Uterus (tissue), 4 donors: ENCODE measurements around the gene CHST9. TPM values are rescaled to one million over a fixed set of nuclear protein-coding genes. Genes with fewer than 3 reads are reported as not detected.

Experiments used
- DNase-seq, 2 donors: peaks; one replicate each; pipeline ENCODE4 v3.0.0-alpha.2; 2019 to 2020
- H3K27ac ChIP-seq, 2 donors: fragments of 200-600 bp; sonication (generic); 1 replicate in 1 of 2; 2 replicates in 1 of 2; pipeline ENCODE4 v1.5.1; 2016 to 2018
- H3K27me3 ChIP-seq, 2 donors: fragments of 200-600 bp; sonication (generic); one replicate each; pipeline ENCODE4 v1.5.1; 2018 to 2019; ENCODE audit warnings: control low read depth in 1 of 2
- H3K36me3 ChIP-seq, 2 donors: fragments of 200-600 bp; sonication (generic); one replicate each; pipeline ENCODE4 v1.5.1; 2019; ENCODE audit warnings: control low read depth in 1 of 2
- H3K4me1 ChIP-seq, 2 donors: fragments of 200-600 bp; sonication (generic); one replicate each; pipeline ENCODE4 v1.5.1; 2018 to 2019; ENCODE audit warnings: control low read depth in 1 of 2
- H3K4me3 ChIP-seq, 2 donors: fragments of 200-600 bp; sonication (generic); 1 replicate in 1 of 2; 2 replicates in 1 of 2; pipeline ENCODE4 v1.5.1; 2018 to 2019; ENCODE audit warnings: mild to moderate bottlenecking in 1 of 2
- H3K9me3 ChIP-seq, 2 donors: fragments of 200-600 bp; sonication (generic); one replicate each; pipeline ENCODE4 v1.5.1; 2019; ENCODE audit warnings: control low read depth in 1 of 2
- CTCF ChIP-seq, 4 experiments: fragments of 200-600 bp in 2 of 4; fragments of 450-650 bp in 2 of 4; sonication (generic) in 2 of 4; IDR thresholded peaks; one replicate each; pipeline ENCODE4 v1.5.1; 2016 to 2019; ENCODE audit warnings: antibody characterized with exemption in 4 of 4, mild to moderate bottlenecking in 2 of 4, moderate library complexity in 1 of 4
- POLR2A ChIP-seq, 2 donors: fragments of 450-650 bp; IDR thresholded peaks; one replicate each; pipeline ENCODE4 v1.6.1; 2016; ENCODE audit warnings: antibody characterized with exemption in 2 of 2, mild to moderate bottlenecking in 1 of 2, moderate library complexity in 1 of 2
- intact Hi-C: fragments of 100-400 bp; cut with DNase I; formaldehyde crosslinking; loops from one replicate; pipeline ENCODE4 v1.15.1; 2023; ENCODE audit warnings: low total_unique reads
- total RNA-seq, 4 donors: library from RNA; depleted of rRNA in 3 of 4; stranded (reverse); fragments of >200 nt in 3 of 4; gene quantifications; one replicate each; pipeline versions ENCODE4 v1.1.0 to v1.2.4, GENCODE V29; 2014 to 2023
- donor health status: DM: yes; HTN: yes; CAD: no.

The CHST9 gene
- total RNA-seq, 4 donors from 2014 or later = 0.21 to 3.7 TPM; not detected in 2

GRCh38 chr18:27130065-27130630 is 55.0 kb downstream of the CHST9 start:
- DNase-seq = no peak
- H3K36me3 ChIP-seq = no peaks in the 10 kb centered on the region
- H3K4me1 ChIP-seq = no peaks in the 10 kb centered on the region
- intact Hi-C loops = no loop called here
- no peak for TF ChIP-seq POLR2A (IDR thresholded peaks at IDR 0.05)
- TF ChIP-seq CTCF (IDR thresholded peaks at IDR 0.05) = no peak
- no peaks in the 10 kb centered on the region for H3K27me3 ChIP-seq
- H3K4me3 ChIP-seq = no peak overlapping the region
- no peaks in the 10 kb centered on the region for H3K9me3 ChIP-seq
- H3K27ac ChIP-seq = no peak overlapping the region

- no peaks in the 10 kb centered on the region for H3K9me3 ChIP-seq
- H3K4me3 ChIP-seq = no peak overlapping the region
Observed at GRCh38 chr18:27124196-27124595, 60.9 kb downstream of the CHST9 start.

GRCh38 chr18:27121108-27121507 is 64.0 kb downstream of the CHST9 start:
- H3K36me3 ChIP-seq = no peaks in the 10 kb centered on the region
- H3K4me1 ChIP-seq = no peaks in the 10 kb centered on the region
- H3K9me3 ChIP-seq = no peaks in the 10 kb centered on the region
- intact Hi-C loops = no loop called here
- DNase-seq = no peak
- TF ChIP-seq POLR2A (IDR thresholded peaks at IDR 0.05) (no peak), CTCF (IDR thresholded peaks at IDR 0.05) (no peak)
- no peaks in the 10 kb centered on the region for H3K27me3 ChIP-seq
- no peak overlapping the region for H3K27ac ChIP-seq
- H3K4me3 ChIP-seq = no peak overlapping the region

More at GRCh38 chr18:27124196-27124595, 60.9 kb downstream of the CHST9 start:
- no peaks in the 10 kb centered on the region for H3K4me1 ChIP-seq
- H3K27me3 ChIP-seq = no peaks in the 10 kb centered on the region
- TF ChIP-seq POLR2A (IDR thresholded peaks at IDR 0.05) (no peak), CTCF (IDR thresholded peaks at IDR 0.05) (no peak)
- intact Hi-C loops = no loop called here
- H3K36me3 ChIP-seq = no peaks in the 10 kb centered on the region
- H3K27ac ChIP-seq = no peak overlapping the region
- no peak for DNase-seq

- Histone ChIP-seq H3K9me3 (no peaks in the 10 kb centered on the region), H3K4me3 (no peak overlapping the region), H3K27ac (no peak overlapping the region), H3K4me1 (no peaks in the 10 kb centered on the region), H3K36me3 (no peaks in the 10 kb centered on the region), H3K27me3 (no peaks in the 10 kb centered on the region)
- DNase-seq = no peak
- intact Hi-C loops = no loop called here
- TF ChIP-seq POLR2A (IDR thresholded peaks at IDR 0.05) (no peak), CTCF (IDR thresholded peaks at IDR 0.05) (no peak)
Observed at GRCh38 chr18:27120246-27120645, 64.9 kb downstream of the CHST9 start.

GRCh38 chr18:27118973-27119372 is 66.1 kb downstream of the CHST9 start:
- no peaks in the 10 kb centered on the region for H3K27me3 ChIP-seq
- H3K36me3 ChIP-seq = no peaks in the 10 kb centered on the region
- H3K4me1 ChIP-seq = no peaks in the 10 kb centered on the region
- TF ChIP-seq POLR2A (IDR thresholded peaks at IDR 0.05) (no peak), CTCF (IDR thresholded peaks at IDR 0.05) (no peak)
- H3K27ac ChIP-seq = no peak overlapping the region
- H3K4me3 ChIP-seq = no peak overlapping the region
- no peak for DNase-seq
- intact Hi-C loops = no loop called here
- no peaks in the 10 kb centered on the region for H3K9me3 ChIP-seq
